HCT116 (cell line): ENCODE measurements around the gene NEDD4L. TPM values are rescaled to one million over a fixed set of nuclear protein-coding genes. Genes with fewer than 3 reads are reported as not detected.

Source experiments
- ATAC-seq: fragments of 200-7000 bp; cut with Tn5 transposase; 2 replicates; pipeline ENCODE4 v1.9.1; 2020; ENCODE audit warnings: mild to moderate bottlenecking, moderate library complexity
- BruUV-seq: library from RNA; stranded (reverse); fragments of 400-500 nt; replicated peaks from 2 replicates; lab custom pipeline; 2021; lab: Mats Ljungman, UMichigan
- CTCF ChIA-PET: fragments of 300-600 bp; sonication (Branson Sonifier 250); formaldehyde crosslinking; loops from one replicate; lab custom pipeline; 2021; ENCODE audit warnings: antibody characterized with exemption; lab: Charles Lee
- POLR2A ChIA-PET: fragments of 300-600, 350-600 bp; sonication (Branson Sonifier 250); formaldehyde crosslinking; loops from one replicate; lab custom pipeline; 2021; ENCODE audit warnings: antibody characterized with exemption; lab: Charles Lee
- RAD21 ChIA-PET, 2 experiments: fragments of 300-600 bp; sonication (Branson Sonifier 250); formaldehyde crosslinking; loops; one replicate each; lab custom pipeline; 2023; ENCODE audit warnings: low total read pairs in 2 of 2; ENCODE audit not compliant: uncharacterized antibody in 2 of 2, unreplicated experiment in 2 of 2, low non-redundant PET in 1 of 2; lab: Charles Lee
- DNase-seq: peaks from one replicate; pipeline ENCODE4 v3.0.0-alpha.2; 2010; ENCODE audit warnings: low read depth, low spot score
- H2AFZ ChIP-seq: fragments of 200-600 bp; shearing (Covaris generic), sonication (generic); 2 replicates; pipeline ENCODE4 v1.6.1; 2017; ENCODE audit warnings: low read depth, mixed run types, mixed read lengths, antibody characterized with exemption, low read length; ENCODE audit not compliant: poor library complexity, severe bottlenecking
- H3K27ac ChIP-seq: 2 replicates; pipeline ENCODE4 v1.5.1; 2012; ENCODE audit warnings: low read depth, low read length
- H3K27me3 ChIP-seq: fragments of 200-600 bp; sonication (generic); 2 replicates; pipeline ENCODE4 v1.6.1; 2016; ENCODE audit warnings: mixed run types, low read length, mixed read lengths; ENCODE audit not compliant: insufficient read depth
- H3K36me3 ChIP-seq, 2 experiments: fragments of 200-500 bp in 1 of 2; fragments of 200-600 bp in 1 of 2; sonication (Bioruptor generic) in 1 of 2; sonication (generic) in 1 of 2; 2 replicates each; pipeline versions ENCODE4 v1.5.1 to v1.6.1; 2014 to 2016; ENCODE audit warnings: low read length in 2 of 2, inconsistent platforms in 1 of 2, mixed read lengths in 1 of 2, mixed run types in 1 of 2; ENCODE audit not compliant: insufficient read depth in 2 of 2, control insufficient read depth in 1 of 2
- H3K4me1 ChIP-seq, 2 experiments: fragments of 200-600 bp in 1 of 2; sonication (generic) in 1 of 2; 2 replicates each; pipeline versions ENCODE4 v1.5.1 to v1.6.1; 2012 to 2017; ENCODE audit warnings: low read length in 2 of 2, inconsistent platforms in 1 of 2, mild to moderate bottlenecking in 1 of 2, mixed read lengths in 1 of 2, mixed run types in 1 of 2, moderate library complexity in 1 of 2; ENCODE audit not compliant: insufficient read depth in 2 of 2, control insufficient read depth in 1 of 2
- H3K4me2 ChIP-seq: fragments of 200-600 bp; sonication (generic); 2 replicates; pipeline ENCODE4 v1.6.1; 2017; ENCODE audit warnings: mixed run types, low read length, mixed read lengths
- H3K4me3 ChIP-seq, 2 experiments: fragments of 200-600 bp in 1 of 2; sonication (generic) in 1 of 2; replicated peaks in 1 of 2; 2 replicates each; pipeline ENCODE4 v1.5.1; 2011 to 2016; ENCODE audit warnings: low read length in 2 of 2, control low read depth in 1 of 2, low read depth in 1 of 2, mild to moderate bottlenecking in 1 of 2, mixed read lengths in 1 of 2, mixed run types in 1 of 2
- H3K79me2 ChIP-seq: fragments of 200-600 bp; sonication (generic); 2 replicates; pipeline ENCODE4 v1.6.1; 2017; ENCODE audit warnings: mild to moderate bottlenecking, mixed run types, low read length, moderate library complexity, mixed read lengths; ENCODE audit not compliant: insufficient read depth
- H3K9ac ChIP-seq: fragments of 200-600 bp; sonication (generic); 2 replicates; pipeline ENCODE4 v1.6.1; 2016; ENCODE audit warnings: low read length, mixed read lengths
- H3K9me2 ChIP-seq: fragments of 200-600 bp; sonication (generic), shearing (Covaris generic); 2 replicates; pipeline ENCODE4 v1.6.1; 2017; ENCODE audit warnings: mixed run types, mild to moderate bottlenecking, moderate library complexity; ENCODE audit not compliant: insufficient read depth
- H3K9me3 ChIP-seq, 2 experiments: fragments of 200-500 bp in 1 of 2; fragments of 200-600 bp in 1 of 2; sonication (Bioruptor generic) in 1 of 2; sonication (generic) in 1 of 2; 2 replicates each; pipeline ENCODE4 v1.6.1; 2014 to 2017; ENCODE audit warnings: low read length in 2 of 2, mixed read lengths in 2 of 2, inconsistent platforms in 1 of 2, low read depth in 1 of 2, mild to moderate bottlenecking in 1 of 2, mixed run types in 1 of 2, moderate library complexity in 1 of 2; ENCODE audit not compliant: control insufficient read depth in 1 of 2, insufficient read depth in 1 of 2
- H4K20me1 ChIP-seq: fragments of 200-600 bp; sonication (generic), shearing (Covaris generic); 2 replicates; pipeline ENCODE4 v1.6.1; 2017; ENCODE audit warnings: mixed run types, mild to moderate bottlenecking, moderate library complexity; ENCODE audit not compliant: insufficient read depth
- ATF3 ChIP-seq: IDR thresholded peaks from 2 replicates; pipeline ENCODE4 v1.6.1; 2012
- CBX3 ChIP-seq: IDR thresholded peaks from 2 replicates; pipeline ENCODE4 v1.6.1; 2012; ENCODE audit warnings: low read depth
- CEBPB ChIP-seq: IDR thresholded peaks from 2 replicates; pipeline ENCODE4 v1.6.1; 2012; ENCODE audit warnings: low read depth
- CTCF ChIP-seq, 3 experiments: fragments of 200-600 bp in 1 of 3; sonication (generic) in 1 of 3; IDR thresholded peaks in 2 of 3; conservative IDR thresholded peaks in 1 of 3; 2 replicates each; pipeline ENCODE4 v1.5.1; 2012 to 2017; ENCODE audit warnings: low read depth in 2 of 3, low read length in 2 of 3, antibody characterized with exemption in 1 of 3, borderline replicate concordance in 1 of 3, control low read depth in 1 of 3, mild to moderate bottlenecking in 1 of 3, mixed read lengths in 1 of 3, mixed run types in 1 of 3, moderate library complexity in 1 of 3; ENCODE audit not compliant: insufficient read depth in 1 of 3
- ELF1 ChIP-seq: IDR thresholded peaks from 2 replicates; pipeline ENCODE4 v1.6.1; 2012; ENCODE audit warnings: low read depth, borderline replicate concordance
- EZH2 ChIP-seq: fragments of 200-600 bp; sonication (generic); IDR thresholded peaks from 2 replicates; pipeline ENCODE4 v1.6.1; 2017; ENCODE audit warnings: antibody characterized with exemption, mixed run types
- MAX ChIP-seq: IDR thresholded peaks from 2 replicates; pipeline ENCODE4 v1.6.1; 2012
- POLR2A ChIP-seq: IDR thresholded peaks from 2 replicates; pipeline ENCODE4 v1.7.0; 2011; ENCODE audit warnings: borderline replicate concordance; ENCODE audit not compliant: insufficient read depth, insufficient read length; ENCODE audit errors: extremely low read depth
- POLR2AphosphoS5 ChIP-seq: IDR thresholded peaks from 2 replicates; pipeline ENCODE4 v1.6.1; 2011; ENCODE audit warnings: mild to moderate bottlenecking, low read depth, low read length, moderate library complexity
- RAD21 ChIP-seq: IDR thresholded peaks from 2 replicates; pipeline ENCODE4 v1.6.1; 2012; ENCODE audit warnings: low read depth, mild to moderate bottlenecking
- SIN3A ChIP-seq: IDR thresholded peaks from 2 replicates; pipeline ENCODE4 v1.6.1; 2012; ENCODE audit warnings: low read depth
- SRF ChIP-seq: IDR thresholded peaks from 2 replicates; pipeline ENCODE4 v1.6.1; 2012; ENCODE audit warnings: low read depth
- TCF7L2 ChIP-seq: IDR thresholded peaks from 2 replicates; pipeline ENCODE4 v1.7.0; 2011; ENCODE audit warnings: borderline replicate concordance, inconsistent platforms; ENCODE audit not compliant: insufficient read depth, insufficient read length; ENCODE audit errors: extremely low read depth
- YY1 ChIP-seq: IDR thresholded peaks from 2 replicates; pipeline ENCODE4 v1.6.1; 2011; ENCODE audit warnings: low read length, low read depth, moderate library complexity, mild to moderate bottlenecking; ENCODE audit not compliant: insufficient replicate concordance; ENCODE audit errors: extremely low read depth
- ZBTB33 ChIP-seq: IDR thresholded peaks from 2 replicates; pipeline ENCODE4 v1.6.1; 2011; ENCODE audit warnings: mild to moderate bottlenecking, low read length, moderate library complexity; ENCODE audit not compliant: insufficient replicate concordance; ENCODE audit errors: extremely low read depth
- ZNF274 ChIP-seq: fragments of 200-500 bp; sonication (Bioruptor generic); IDR thresholded peaks from 2 replicates; pipeline ENCODE4 v1.6.1; 2014; ENCODE audit warnings: mild to moderate bottlenecking, low read depth, low read length, inconsistent platforms
- intact Hi-C: fragments of 100-400 bp; cut with micrococcal nuclease; formaldehyde crosslinking; loops from 2 replicates; pipeline ENCODE4 v1.10.0; 2022
- total RNA-seq: library from RNA; stranded (reverse); gene quantifications from one replicate; pipeline ENCODE4 v1.2.1, GENCODE V29; 2021; ENCODE audit not compliant: unreplicated experiment

NEDD4L gene
- total RNA-seq, 1 experiment from 2014 or later, result 41.5 TPM

- no peaks in the 10 kb centered on the region for H3K79me2 ChIP-seq
- no peaks in the 10 kb centered on the region for H3K9me3 ChIP-seq
- no peak overlapping the region for H3K9ac ChIP-seq
- no peaks in the 10 kb centered on the region for H3K9me2 ChIP-seq
- H2AFZ ChIP-seq, result no peak overlapping the region
- no peak overlapping the region for H3K4me2 ChIP-seq
- no peaks in the 10 kb centered on the region for H3K36me3 ChIP-seq
- TF ChIP-seq YY1 (no peak), ATF3 (no peak), CBX3 (no peak), SRF (no peak), MAX (no peak), POLR2A (no peak)
- ChIA-PET CTCF (no interaction called here), POLR2A (no interaction called here), RAD21 (no interaction called here)
- no peaks in the 10 kb centered on the region for H4K20me1 ChIP-seq
- H3K27me3 ChIP-seq, result no peaks in the 10 kb centered on the region
- H3K4me3 ChIP-seq, result no peak overlapping the region
- DNase-seq (no peak), ATAC-seq (no peak)
- no peaks in the 10 kb centered on the region for H3K4me1 ChIP-seq
- H3K27ac ChIP-seq, result no peak overlapping the region
- intact Hi-C loops, result no loop called here
- BruUV-seq, result no TSS peak
Observed at GRCh38 chr18:58339890-58340289, 295.9 kb downstream of the NEDD4L start.

GRCh38 chr18:58341916-58342315, 297.9 kb downstream of the NEDD4L start:
- no TSS peak for BruUV-seq
- RAD21 ChIA-PET, result no interaction called here
- no peak for TF ChIP-seq RAD21
- no peak for TF ChIP-seq EZH2
- no peak for TF ChIP-seq CTCF (IDR thresholded peaks at IDR 0.05 in 2 of 3, conservative IDR thresholded peaks at IDR 0.05 in 1 of 3; ENCODE audit: borderline replicate concordance in 1 of 3, insufficient read depth in 1 of 3, low read depth in 2 of 3, low read length in 2 of 3)
- TF ChIP-seq SIN3A, result no peak
- no peak for TF ChIP-seq POLR2AphosphoS5
- TF ChIP-seq SRF, result no peak
- no peak for TF ChIP-seq ATF3
- TF ChIP-seq TCF7L2, result no peak
- no peak for TF ChIP-seq ZNF274
- TF ChIP-seq ELF1, result no peak
- TF ChIP-seq MAX, result no peak
- no peak for TF ChIP-seq ZBTB33
- TF ChIP-seq YY1, result no peak
- TF ChIP-seq CEBPB, result no peak

More at GRCh38 chr18:58341916-58342315, 297.9 kb downstream of the NEDD4L start:
- Histone ChIP-seq H3K9me3 (no peaks in the 10 kb centered on the region), H3K9ac (no peak overlapping the region), H3K27me3 (no peaks in the 10 kb centered on the region), H3K9me2 (no peaks in the 10 kb centered on the region), H3K27ac (no peak overlapping the region), H3K4me3 (no peak overlapping the region), H3K4me1 (no peaks in the 10 kb centered on the region), H3K79me2 (no peaks in the 10 kb centered on the region), H4K20me1 (no peaks in the 10 kb centered on the region), H3K4me2 (no peak overlapping the region), H2AFZ (no peak overlapping the region), H3K36me3 (no peaks in the 10 kb centered on the region)
- CTCF ChIA-PET, result no interaction called here
- intact Hi-C loops, result no loop called here
- DNase-seq, result no peak
- POLR2A ChIA-PET, result no interaction called here
- ATAC-seq, result no peak
